Subcutaneous abdominal adipose tissue (tissue), 5 donors: Measurements from ENCODE around the gene RMND5B.
"Not testable (repeated sequence)": the region's sequence is repeated elsewhere in the genome, so short reads cannot be mapped to it uniquely, and the experiment has no call there.

Experiments used
- H3K27ac ChIP-seq: one replicate; pipeline ENCODE4 v1.7.0; 2013; ENCODE audit warnings: low read depth, mild to moderate bottlenecking, inconsistent platforms, low read length, moderate library complexity
- H3K27me3 ChIP-seq, 5 donors: one replicate each; pipeline ENCODE4 v1.7.0; 2013; ENCODE audit warnings: low read length in 5 of 5, inconsistent platforms in 1 of 5; ENCODE audit not compliant: control insufficient read depth in 5 of 5, insufficient read depth in 4 of 5
- H3K36me3 ChIP-seq, 5 donors: one replicate each; pipeline ENCODE4 v1.7.0; 2013; ENCODE audit warnings: low read length in 5 of 5; ENCODE audit not compliant: control insufficient read depth in 5 of 5, insufficient read depth in 5 of 5
- H3K4me1 ChIP-seq, 5 donors: one replicate each; pipeline ENCODE4 v1.7.0; 2013; ENCODE audit warnings: low read length in 5 of 5, mild to moderate bottlenecking in 3 of 5, moderate library complexity in 1 of 5; ENCODE audit not compliant: control insufficient read depth in 5 of 5, insufficient read depth in 5 of 5
- H3K4me3 ChIP-seq, 5 donors: one replicate each; pipeline ENCODE4 v1.7.0; 2013; ENCODE audit warnings: low read length in 5 of 5, low read depth in 1 of 5
- H3K9ac ChIP-seq, 5 donors: one replicate each; pipeline ENCODE4 v1.7.0; 2013; ENCODE audit warnings: low read length in 5 of 5, mild to moderate bottlenecking in 4 of 5, moderate library complexity in 3 of 5
- H3K9me3 ChIP-seq, 5 donors: one replicate each; pipeline ENCODE4 v1.7.0; 2013; ENCODE audit warnings: low read length in 5 of 5; ENCODE audit not compliant: control insufficient read depth in 5 of 5
- donor health status: healthy.
- donor health status: healthy.
- donor health status: healthy.
- donor health status: healthy.
- donor health status: healthy.

The RMND5B gene

GRCh38 chr5:178187014-178187413, 56.2 kb downstream of the RMND5B start, which contains the start of gene GMCL2:
Gene GMCL2, minus strand, starts transcription at chr5:178187371. Its CDS starts 72 bp downstream, at chr5:178187299.
- no peaks in the 10 kb centered on the region for H3K36me3 ChIP-seq
- no peak within 1 kb of the TSS for H3K4me3 ChIP-seq

GRCh38 chr5:178189433-178189832, 58.6 kb downstream of the RMND5B start:
- Histone ChIP-seq H3K27me3 (peaks cover 7 to 14% (median 8%) of the 10 kb centered on the region in 5 donors), H3K9ac (no peak overlapping the region), H3K9me3 (no peaks in the 10 kb centered on the region), H3K27ac (no peak overlapping the region), H3K36me3 (no peaks in the 10 kb centered on the region), H3K4me1 (no peaks in the 10 kb centered on the region), H3K4me3 (no peak overlapping the region)

More at GRCh38 chr5:178187014-178187413, 56.2 kb downstream of the RMND5B start, which contains the start of gene GMCL2:
- Histone ChIP-seq H3K9me3 (no peaks in the 10 kb centered on the region), H3K9ac (no peak within 1 kb of the TSS), H3K27ac (no peak within 1 kb of the TSS), H3K27me3 (peaks cover 0 to 2% (median 0%) of the 10 kb centered on the region in 5 donors), H3K4me1 (no peaks in the 10 kb centered on the region)

- Histone ChIP-seq H3K27ac (no peak overlapping the region), H3K4me3 (no peak overlapping the region), H3K27me3 (peaks cover 7 to 17% (median 8%) of the 10 kb centered on the region in 5 donors), H3K9me3 (no peaks in the 10 kb centered on the region), H3K4me1 (no peaks in the 10 kb centered on the region), H3K36me3 (no peaks in the 10 kb centered on the region), H3K9ac (no peak overlapping the region)
Measured at GRCh38 chr5:178191661-178192060, 60.8 kb downstream of the RMND5B start.

GRCh38 chr5:178192244-178192643, 61.4 kb downstream of the RMND5B start:
- H3K9me3 ChIP-seq: no peaks in the 10 kb centered on the region
- no peaks in the 10 kb centered on the region for H3K4me1 ChIP-seq
- H3K27ac ChIP-seq: no peak overlapping the region
- H3K4me3 ChIP-seq: no peak overlapping the region
- no peak overlapping the region for H3K9ac ChIP-seq
- H3K36me3 ChIP-seq: no peaks in the 10 kb centered on the region
- H3K27me3 ChIP-seq: peaks cover 7 to 17% (median 8%) of the 10 kb centered on the region in 5 donors

GRCh38 chr5:178192787-178193186, 62.0 kb downstream of the RMND5B start:
- no peak overlapping the region for H3K27ac ChIP-seq
- no peak overlapping the region for H3K4me3 ChIP-seq
- no peak overlapping the region for H3K9ac ChIP-seq
- H3K27me3 ChIP-seq: peaks cover 7 to 17% (median 8%) of the 10 kb centered on the region in 5 donors
- H3K4me1 ChIP-seq: no peaks in the 10 kb centered on the region
- no peaks in the 10 kb centered on the region for H3K36me3 ChIP-seq
- no peaks in the 10 kb centered on the region for H3K9me3 ChIP-seq

GRCh38 chr5:178193251-178193809, 62.5 kb downstream of the RMND5B start:
- no peaks in the 10 kb centered on the region for H3K36me3 ChIP-seq
- H3K9me3 ChIP-seq: no peaks in the 10 kb centered on the region
- no peak overlapping the region for H3K9ac ChIP-seq
- no peak overlapping the region for H3K27ac ChIP-seq
- peaks cover 7 to 17% (median 8%) of the 10 kb centered on the region in 5 donors for H3K27me3 ChIP-seq
- H3K4me1 ChIP-seq: no peaks in the 10 kb centered on the region
- no peak overlapping the region for H3K4me3 ChIP-seq

- Histone ChIP-seq H3K9me3 (no peaks in the 10 kb centered on the region), H3K9ac (no peak overlapping the region), H3K27ac (no peak overlapping the region), H3K4me1 (no peaks in the 10 kb centered on the region), H3K27me3 (peaks cover 6 to 17% (median 8%) of the 10 kb centered on the region in 5 donors), H3K4me3 (no peak overlapping the region), H3K36me3 (no peaks in the 10 kb centered on the region)
Measured at GRCh38 chr5:178194026-178194425, 63.2 kb downstream of the RMND5B start.

GRCh38 chr5:178196281-178196812, 65.5 kb downstream of the RMND5B start:
- no peaks in the 10 kb centered on the region for H3K4me1 ChIP-seq
- peaks cover 6 to 17% (median 8%) of the 10 kb centered on the region in 5 donors for H3K27me3 ChIP-seq
- H3K9ac ChIP-seq: no peak overlapping the region
- H3K27ac ChIP-seq: no peak overlapping the region
- H3K36me3 ChIP-seq: no peaks in the 10 kb centered on the region
- H3K4me3 ChIP-seq: no peak overlapping the region
- H3K9me3 ChIP-seq: no peaks in the 10 kb centered on the region

GRCh38 chr5:178196986-178197385, 66.2 kb downstream of the RMND5B start:
- Histone ChIP-seq H3K9me3 (no peaks in the 10 kb centered on the region), H3K27me3 (peaks cover 6 to 17% (median 8%) of the 10 kb centered on the region in 5 donors), H3K27ac (no peak overlapping the region), H3K9ac (no peak overlapping the region), H3K4me1 (no peaks in the 10 kb centered on the region), H3K4me3 (no peak overlapping the region), H3K36me3 (no peaks in the 10 kb centered on the region)

- peaks cover 6 to 14% (median 7%) of the 10 kb centered on the region in 5 donors for H3K27me3 ChIP-seq
- not testable (repeated sequence) for H3K27ac ChIP-seq
Measured at GRCh38 chr5:178198151-178198550, 67.3 kb downstream of the RMND5B start.

More at GRCh38 chr5:178198151-178198550, 67.3 kb downstream of the RMND5B start:
- not testable (repeated sequence) for H3K9me3 ChIP-seq, H3K9ac ChIP-seq, H3K36me3 ChIP-seq, H3K4me3 ChIP-seq, H3K4me1 ChIP-seq
